ENCODE results near the gene NUDT17. TPM values are rescaled to one million over a fixed set of nuclear protein-coding genes. Genes with fewer than 3 reads are reported as not detected.

Gene NUDT17
- total RNA-seq = 7.1 and 7.7 TPM in 2 replicates
- 4.9 TPM for total RNA-seq (2013)
- polyA plus RNA-seq = 7.2 and 7.7 TPM in 2 replicates
- polyA minus RNA-seq = 1.5 and 5.3 TPM in 2 replicates

- H3K4me2 ChIP-seq (replicated peaks; ENCODE audit: low read depth, low read length, poor library complexity, severe bottlenecking) = peak within 1 kb of the TSS; percentile 96
- ChIA-PET CTCF (interaction anchor here (0.7 to 6.6 kb wide), 34 partner anchors 9 to 194 kb away, joined by 3 to 148 read pairs (median 6); partner anchors contain the start of genes ANKRD34A, ANKRD35, HJV and ITGA10), POLR2A (interaction anchor here (0.7 to 4.1 kb wide), 9 partner anchors 13 to 190 kb away, joined by 3 to 70 read pairs (median 6); partner anchors contain the start of genes ANKRD34A, ANKRD35, PIAS3 and POLR3C)
- H3K9ac ChIP-seq (ENCODE audit: low read length) = peak within 1 kb of the TSS; percentile 78
- no peak within 1 kb of the TSS for H3K27ac Mint-ChIP-seq
- under 1% methylated on average over 50 of the region's 50 CpGs for WGBS (ENCODE audit: insufficient coverage)
- H3K27ac ChIP-seq (ENCODE audit: low read length in 2 of 2) = peak within 1 kb of the TSS; percentile 73 to 76
- peak; percentile 91 for DNase-seq
- TF ChIP-seq EZH2 (IDR thresholded peaks at IDR 0.05; ENCODE audit: borderline replicate concordance, insufficient read depth, low read depth, low read length, poor library complexity, severe bottlenecking) = no peak
- peak; percentile 90 for TF ChIP-seq CTCF (IDR thresholded peaks at IDR 0.05)
- peaks cover 7% of the 10 kb centered on the region for H3K4me1 Mint-ChIP-seq
- H3K27me3 Mint-ChIP-seq = no peaks in the 10 kb centered on the region
- peak; percentile 72 for ATAC-seq (ENCODE audit: low read depth)
- H3K4me3 Mint-ChIP-seq = no peak within 1 kb of the TSS
- H3K9me3 Mint-ChIP-seq (ENCODE audit: insufficient read depth) = no peaks in the 10 kb centered on the region
- intact Hi-C loops (cut with micrococcal nuclease) = loop anchor here (1.0 to 5.0 kb wide), 7 partner anchors 14 to 168 kb away; partner anchors contain the start of genes ANKRD35, ITGA10, PEX11B and PIAS3
- no peaks in the 10 kb centered on the region for H3K9me3 ChIP-seq (ENCODE audit: control extremely low read depth in 1 of 3, control insufficient read depth in 2 of 3, insufficient read depth in 1 of 3, low read length in 2 of 3)
- no peaks in the 10 kb centered on the region for H3K27me3 ChIP-seq (replicated peaks in 1 of 4; ENCODE audit: control extremely low read depth in 1 of 4, control insufficient read depth in 3 of 4, insufficient read depth in 4 of 4, low read length in 3 of 4)
- peaks cover 18 to 24% of the 10 kb centered on the region in 2 donors for H3K4me1 ChIP-seq (ENCODE audit: control insufficient read depth in 2 of 2, insufficient read depth in 2 of 2, low read length in 2 of 2)
- H3K36me3 ChIP-seq (replicated peaks in 1 of 2; ENCODE audit: control extremely low read depth in 1 of 2, control insufficient read depth in 1 of 2, extremely low read depth in 1 of 2, insufficient read depth in 2 of 2, low read length in 1 of 2) = peaks cover 16 to 52% of the 10 kb centered on the region in 2 experiments
- H4K20me1 ChIP-seq (ENCODE audit: control insufficient read depth, insufficient read depth, low read length, poor library complexity, severe bottlenecking) = no peaks in the 10 kb centered on the region
- H3K4me3 ChIP-seq (ENCODE audit: control extremely low read depth in 1 of 5, extremely low read depth in 1 of 5, insufficient read depth in 1 of 5, low read depth in 2 of 5, low read length in 4 of 5) = peak within 1 kb of the TSS; percentile 57 to 85 (median 70)
- peak within 1 kb of the TSS; percentile 95 for H2AFZ ChIP-seq (ENCODE audit: insufficient read depth, low read depth, low read length, poor library complexity, severe bottlenecking)
- no peaks in the 10 kb centered on the region for H3K79me2 ChIP-seq (ENCODE audit: control insufficient read depth, insufficient read depth, low read length)
Observed at GRCh38 chr1:145845514-145846161, at the start of gene NUDT17. NUDT17 (plus strand) TSS chr1:145845630; CDS start chr1:145845641, 11 bp downstream.

- POLR2A ChIA-PET = no interaction called here
- ATAC-seq (ENCODE audit: low read depth) = no peak
- Mint-ChIP-seq H3K27me3 (no peaks in the 10 kb centered on the region), H3K9me3 (ENCODE audit: insufficient read depth) (peaks cover 12% of the 10 kb centered on the region), H3K4me3 (no peak overlapping the region), H3K27ac (no peak overlapping the region), H3K4me1 (peaks cover 7% of the 10 kb centered on the region)
- no peaks in the 10 kb centered on the region for H3K4me1 ChIP-seq (ENCODE audit: control insufficient read depth in 2 of 2, insufficient read depth in 2 of 2, low read length in 2 of 2)
- H3K36me3 ChIP-seq (replicated peaks in 1 of 2; ENCODE audit: control extremely low read depth in 1 of 2, control insufficient read depth in 1 of 2, extremely low read depth in 1 of 2, insufficient read depth in 2 of 2, low read length in 1 of 2) = peaks cover 0 to 11% of the 10 kb centered on the region in 2 experiments
- DNase-seq = no peak
- H4K20me1 ChIP-seq (ENCODE audit: control insufficient read depth, insufficient read depth, low read length, poor library complexity, severe bottlenecking) = peaks cover 10% of the 10 kb centered on the region
- no peak overlapping the region for H3K27ac ChIP-seq (ENCODE audit: low read length in 2 of 2)
- peaks cover 81% of the 10 kb centered on the region for H3K79me2 ChIP-seq (ENCODE audit: control insufficient read depth, insufficient read depth, low read length)
- no peak overlapping the region for H2AFZ ChIP-seq (ENCODE audit: insufficient read depth, low read depth, low read length, poor library complexity, severe bottlenecking)
- H3K9ac ChIP-seq (ENCODE audit: low read length) = no peak overlapping the region
- no peak for TF ChIP-seq CTCF (IDR thresholded peaks at IDR 0.05)
- TF ChIP-seq EZH2 (IDR thresholded peaks at IDR 0.05; ENCODE audit: borderline replicate concordance, insufficient read depth, low read depth, low read length, poor library complexity, severe bottlenecking) = no peak
- CTCF ChIA-PET = no interaction called here
- no peak overlapping the region for H3K4me2 ChIP-seq (replicated peaks; ENCODE audit: low read depth, low read length, poor library complexity, severe bottlenecking)
- H3K27me3 ChIP-seq (replicated peaks in 1 of 4; ENCODE audit: control extremely low read depth in 1 of 4, control insufficient read depth in 3 of 4, insufficient read depth in 4 of 4, low read length in 3 of 4) = no peaks in the 10 kb centered on the region
- no peak overlapping the region for H3K4me3 ChIP-seq (ENCODE audit: control extremely low read depth in 1 of 5, extremely low read depth in 1 of 5, insufficient read depth in 1 of 5, low read depth in 2 of 5, low read length in 4 of 5)
- intact Hi-C loops (cut with micrococcal nuclease) = no loop called here
- WGBS (ENCODE audit: insufficient coverage) = 14% methylated on average over 1 of the region's 1 CpG
- peaks cover 10 to 26% (median 22%) of the 10 kb centered on the region in 3 donors for H3K9me3 ChIP-seq (ENCODE audit: control extremely low read depth in 1 of 3, control insufficient read depth in 2 of 3, insufficient read depth in 1 of 3, low read length in 2 of 3)
Observed at GRCh38 chr1:145796753-145797152, 48.7 kb upstream of the NUDT17 start.
